Left ventricle myocardium inferior (tissue), 1 donor: ENCODE measurements around the gene KCNIP3. TPM values are rescaled to one million over a fixed set of nuclear protein-coding genes. Genes with fewer than 3 reads are reported as not detected.
A peak's percentile ranks its signal among the peaks of the same experiment; 100 is the strongest.

Experiments
- DNase-seq: peaks from one replicate; pipeline ENCODE4 v3.0.0-alpha.2; 2020
- H3K27ac ChIP-seq: fragments of 200-600 bp; replicated peaks from 2 replicates; pipeline ENCODE4 v1.8.0; 2021
- H3K27me3 ChIP-seq: fragments of 200-600 bp; 2 replicates; pipeline ENCODE4 v1.8.0; 2021; ENCODE audit warnings: low read depth
- H3K36me3 ChIP-seq: fragments of 200-600 bp; 2 replicates; pipeline ENCODE4 v1.8.0; 2021
- H3K4me1 ChIP-seq: fragments of 200-600 bp; 2 replicates; pipeline ENCODE4 v1.8.0; 2021
- H3K4me3 ChIP-seq: fragments of 200-600 bp; 2 replicates; pipeline ENCODE4 v1.8.0; 2021; ENCODE audit warnings: mild to moderate bottlenecking, moderate library complexity
- H3K9me3 ChIP-seq: fragments of 200-600 bp; replicated peaks from 2 replicates; pipeline ENCODE4 v1.8.0; 2021
- intact Hi-C: fragments of 100-400 bp; cut with micrococcal nuclease; formaldehyde crosslinking; loops from one replicate; pipeline ENCODE4 v1.11.0; 2022
- total RNA-seq: library from RNA; stranded (reverse); fragmentation: NEBNext Ultra II Directional; extraction: Animal tissue kit (Norgen Biotek cat#: 25700); gene quantifications from one replicate; pipeline ENCODE4 v1.2.1, GENCODE V29; 2021
- TF ChIP-seq, protein P1 (sequence below): fragments of 200-600 bp; IDR thresholded peaks from 2 replicates; pipeline ENCODE4 v1.8.0; 2021; ENCODE audit warnings: antibody characterized with exemption, mild to moderate bottlenecking, borderline replicate concordance
- donor health status: DM: no; HTN: yes; CAD: no; lungs with severe emphysema.

Gene KCNIP3
- total RNA-seq, 1 donor from 2014 or later = 4.6 TPM

GRCh38 chr2:95276888-95277245 lies 20.3 kb upstream of the KCNIP3 start:
- no peaks in the 10 kb centered on the region for H3K4me1 ChIP-seq
- H3K27ac ChIP-seq = no peak overlapping the region
- intact Hi-C loops = no loop called here
- TF ChIP-seq, protein P1, sequence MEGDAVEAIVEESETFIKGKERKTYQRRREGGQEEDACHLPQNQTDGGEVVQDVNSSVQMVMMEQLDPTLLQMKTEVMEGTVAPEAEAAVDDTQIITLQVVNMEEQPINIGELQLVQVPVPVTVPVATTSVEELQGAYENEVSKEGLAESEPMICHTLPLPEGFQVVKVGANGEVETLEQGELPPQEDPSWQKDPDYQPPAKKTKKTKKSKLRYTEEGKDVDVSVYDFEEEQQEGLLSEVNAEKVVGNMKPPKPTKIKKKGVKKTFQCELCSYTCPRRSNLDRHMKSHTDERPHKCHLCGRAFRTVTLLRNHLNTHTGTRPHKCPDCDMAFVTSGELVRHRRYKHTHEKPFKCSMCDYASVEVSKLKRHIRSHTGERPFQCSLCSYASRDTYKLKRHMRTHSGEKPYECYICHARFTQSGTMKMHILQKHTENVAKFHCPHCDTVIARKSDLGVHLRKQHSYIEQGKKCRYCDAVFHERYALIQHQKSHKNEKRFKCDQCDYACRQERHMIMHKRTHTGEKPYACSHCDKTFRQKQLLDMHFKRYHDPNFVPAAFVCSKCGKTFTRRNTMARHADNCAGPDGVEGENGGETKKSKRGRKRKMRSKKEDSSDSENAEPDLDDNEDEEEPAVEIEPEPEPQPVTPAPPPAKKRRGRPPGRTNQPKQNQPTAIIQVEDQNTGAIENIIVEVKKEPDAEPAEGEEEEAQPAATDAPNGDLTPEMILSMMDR = no peak
- H3K9me3 ChIP-seq = no peaks in the 10 kb centered on the region
- H3K27me3 ChIP-seq = no peaks in the 10 kb centered on the region
- H3K36me3 ChIP-seq = no peaks in the 10 kb centered on the region
- DNase-seq = no peak
- H3K4me3 ChIP-seq = no peak overlapping the region

DNA sequence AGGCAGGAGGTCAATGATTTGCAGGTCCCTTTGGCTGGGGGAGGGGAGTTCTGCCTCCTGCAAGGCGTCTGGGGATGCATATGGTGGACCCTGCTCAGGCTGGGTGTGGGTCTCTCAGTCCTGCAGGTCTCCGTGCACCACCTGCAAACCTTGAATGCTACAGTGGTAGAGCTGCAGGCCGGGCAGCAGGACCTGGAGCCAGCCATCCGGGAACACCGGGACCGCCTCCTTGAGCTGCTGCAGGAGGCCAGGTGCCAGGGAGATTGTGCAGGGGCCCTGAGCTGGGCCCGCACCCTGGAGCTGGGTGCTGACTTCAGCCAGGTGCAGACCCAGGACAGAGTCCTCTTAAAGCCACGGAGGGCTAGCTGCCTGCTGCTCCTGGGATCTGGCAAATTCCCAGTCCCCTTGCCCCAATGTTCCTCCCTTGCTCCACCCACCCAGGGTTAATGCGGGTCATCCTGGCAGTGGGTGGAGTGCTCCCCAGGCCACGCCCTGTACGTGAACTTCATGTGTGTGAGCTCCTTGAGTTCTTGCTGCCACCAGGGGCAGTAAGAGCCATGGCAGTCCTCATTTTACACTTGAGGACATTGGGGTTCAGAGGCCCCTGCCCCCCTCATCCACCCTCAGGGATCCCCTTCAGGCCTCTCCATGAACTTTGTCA lies 19.8 kb upstream of the KCNIP3 start:
- Histone ChIP-seq H3K4me1 (no peaks in the 10 kb centered on the region), H3K27me3 (no peaks in the 10 kb centered on the region), H3K9me3 (no peaks in the 10 kb centered on the region), H3K4me3 (no peak overlapping the region), H3K36me3 (no peaks in the 10 kb centered on the region), H3K27ac (no peak overlapping the region)
- intact Hi-C loops = no loop called here
- TF ChIP-seq, protein P1 = no peak
- peak; percentile 5 for DNase-seq

DNA sequence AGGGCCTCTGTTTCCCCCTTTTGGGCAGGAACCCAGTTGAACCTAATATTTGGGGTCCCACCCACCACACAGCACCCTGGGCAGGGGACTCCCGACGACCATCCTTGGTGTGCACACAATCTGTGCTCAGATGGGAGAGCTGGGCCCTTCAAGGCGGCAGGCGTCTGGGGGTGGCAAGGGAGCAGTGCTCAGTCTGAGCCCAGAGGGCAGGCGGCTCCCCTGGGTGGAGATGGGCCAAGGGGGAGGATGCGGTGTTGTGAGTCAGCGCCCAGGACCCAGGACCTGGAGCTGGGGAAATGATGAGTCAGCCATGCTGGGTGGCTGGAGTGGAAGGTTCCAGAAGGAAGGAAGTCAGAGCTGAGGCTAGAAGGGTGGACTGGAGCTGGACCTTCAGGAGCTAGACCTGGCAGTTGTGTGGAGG lies 19.1 kb upstream of the KCNIP3 start:
- Histone ChIP-seq H3K27ac (no peak overlapping the region), H3K36me3 (no peaks in the 10 kb centered on the region), H3K9me3 (no peaks in the 10 kb centered on the region), H3K4me1 (no peaks in the 10 kb centered on the region), H3K4me3 (no peak overlapping the region), H3K27me3 (no peaks in the 10 kb centered on the region)
- DNase-seq = peak; percentile 7
- intact Hi-C loops = no loop called here
- TF ChIP-seq, protein P1 = no peak

- H3K4me1 ChIP-seq = no peaks in the 10 kb centered on the region
- DNase-seq = peak; percentile 14
These were observed 18.4 kb upstream of the KCNIP3 start for GRCh38 chr2:95278637-95279225.

GRCh38 chr2:95279435-95280035 lies 17.6 kb upstream of the KCNIP3 start:
- intact Hi-C loops = no loop called here
- no peaks in the 10 kb centered on the region for H3K27me3 ChIP-seq
- H3K4me3 ChIP-seq = no peak overlapping the region
- DNase-seq = no peak
- no peaks in the 10 kb centered on the region for H3K9me3 ChIP-seq
- H3K4me1 ChIP-seq = no peaks in the 10 kb centered on the region
- no peak overlapping the region for H3K27ac ChIP-seq
- TF ChIP-seq, protein P1 = no peak
- no peaks in the 10 kb centered on the region for H3K36me3 ChIP-seq

More at GRCh38 chr2:95278637-95279225, 18.4 kb upstream of the KCNIP3 start:
- H3K4me3 ChIP-seq = no peak overlapping the region
- TF ChIP-seq, protein P1 = no peak
- no peak overlapping the region for H3K27ac ChIP-seq
- H3K36me3 ChIP-seq = no peaks in the 10 kb centered on the region
- intact Hi-C loops = no loop called here
- H3K27me3 ChIP-seq = no peaks in the 10 kb centered on the region
- no peaks in the 10 kb centered on the region for H3K9me3 ChIP-seq
